Activated T-cell treated with anti-CD3 and anti-CD28 coated beads for 1 hour (primary cell): ENCODE results near the gene DUSP19.
"Not testable (repeated sequence)": the region's sequence is repeated elsewhere in the genome, so short reads cannot be mapped to it uniquely, and the experiment has no call there.

ENCODE experiments used
- DNase-seq: peaks from one replicate; pipeline ENCODE4 v3.0.0-alpha.2; 2020; ENCODE audit warnings: low read depth

Gene DUSP19

DNA sequence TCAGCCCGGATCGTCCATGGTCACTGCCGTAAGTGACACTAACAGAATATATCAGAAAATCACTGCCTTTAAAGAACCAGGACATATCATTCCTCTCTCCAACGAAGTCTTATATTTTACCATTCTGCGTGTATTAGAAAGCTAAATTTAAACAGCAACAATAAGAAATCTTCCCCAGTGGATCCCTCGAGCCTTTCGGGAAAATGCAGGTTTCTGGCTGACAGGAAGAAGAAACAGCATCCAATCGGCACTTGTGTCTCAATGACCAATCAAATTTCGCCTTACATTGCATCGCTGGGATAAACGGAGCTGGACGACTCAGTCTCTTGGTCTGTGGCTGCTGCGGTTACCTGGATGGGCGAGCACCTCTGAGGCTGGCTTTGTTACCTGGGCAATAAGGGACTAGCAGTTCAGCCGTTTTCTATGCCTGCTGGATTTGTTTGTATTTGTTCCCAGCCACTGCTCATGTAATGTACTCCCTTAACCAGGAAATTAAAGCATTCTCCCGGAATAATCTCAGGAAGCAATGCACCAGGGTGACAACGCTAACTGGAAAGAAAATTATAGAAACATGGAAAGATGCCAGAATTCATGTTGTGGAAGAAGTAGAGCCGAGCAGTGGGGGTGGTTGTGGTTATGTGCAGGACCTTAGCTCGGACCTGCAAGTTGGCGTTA lies at the start of gene DUSP19:
TSS of gene DUSP19 (plus strand) at position 284 of the 675 bp plus-strand sequence. CDS start at position 471, 187 bp downstream.
- DNase-seq: peak; percentile 66

- no peak for DNase-seq
Observed at GRCh38 chr2:183029219-183029618, 49.3 kb upstream of the DUSP19 start.

DNA sequence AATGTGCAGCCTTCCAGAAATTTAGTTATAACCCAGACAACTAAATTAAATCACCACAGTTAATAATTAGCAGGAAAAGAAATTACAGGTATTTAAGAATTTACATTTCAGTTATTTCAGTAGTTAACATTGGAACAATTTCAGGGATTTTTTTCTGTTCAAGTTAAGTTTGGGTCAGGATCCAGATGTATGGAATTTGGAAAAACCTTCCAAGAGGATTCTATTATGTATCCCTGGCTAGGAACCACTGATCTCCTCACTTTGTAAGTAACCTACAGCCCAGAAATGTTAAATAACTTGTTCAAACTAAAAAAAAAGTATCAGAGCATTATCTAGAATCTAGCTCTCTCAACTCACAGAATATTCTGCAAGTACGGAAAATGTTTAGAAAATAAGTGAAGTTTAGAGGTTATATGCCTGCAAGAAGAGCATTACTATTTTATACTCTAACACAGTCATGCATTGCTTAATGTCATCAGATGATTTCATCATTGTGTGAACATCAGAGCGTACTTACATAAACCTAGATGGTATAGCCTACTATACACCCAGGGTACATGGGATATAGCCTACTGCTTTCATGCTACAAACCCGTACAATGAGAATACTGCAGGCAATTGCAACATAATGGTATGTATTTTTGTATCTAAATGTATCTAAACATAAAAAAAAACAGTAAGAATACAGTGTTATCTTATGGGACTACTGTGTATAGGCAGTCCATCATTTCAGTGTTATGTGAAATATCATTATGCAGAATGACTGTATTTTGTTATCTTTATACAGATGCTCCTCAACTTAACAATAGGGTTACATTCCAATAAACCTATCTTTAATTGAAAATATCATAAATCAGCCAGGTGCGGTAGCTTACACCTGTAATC lies 46.4 kb upstream of the DUSP19 start:
- DNase-seq: no peak

- DNase-seq: no peak
Observed at GRCh38 chr2:183033951-183034350, 44.6 kb upstream of the DUSP19 start.

DNA sequence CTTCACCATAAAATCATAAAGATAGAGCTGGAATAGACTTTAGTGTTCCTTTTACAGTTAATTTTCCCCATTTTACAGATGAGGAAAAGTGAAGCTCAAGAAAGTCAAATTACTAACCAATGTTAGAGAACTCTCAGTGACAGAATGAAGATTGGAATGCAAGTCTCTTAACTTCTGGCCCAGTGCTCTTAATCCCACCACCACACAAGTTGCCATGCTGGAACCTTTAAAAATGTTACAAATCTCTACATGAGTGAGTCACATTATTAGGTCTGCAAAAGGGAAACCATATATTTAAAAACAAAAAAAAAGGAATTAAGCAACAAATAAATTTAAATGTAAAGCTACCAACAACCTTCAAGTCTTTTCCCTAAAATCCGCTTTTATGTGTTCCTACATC lies 43.7 kb upstream of the DUSP19 start:
- no peak for DNase-seq

GRCh38 chr2:183035298-183035953 lies 43.1 kb upstream of the DUSP19 start:
- no peak for DNase-seq

DNA sequence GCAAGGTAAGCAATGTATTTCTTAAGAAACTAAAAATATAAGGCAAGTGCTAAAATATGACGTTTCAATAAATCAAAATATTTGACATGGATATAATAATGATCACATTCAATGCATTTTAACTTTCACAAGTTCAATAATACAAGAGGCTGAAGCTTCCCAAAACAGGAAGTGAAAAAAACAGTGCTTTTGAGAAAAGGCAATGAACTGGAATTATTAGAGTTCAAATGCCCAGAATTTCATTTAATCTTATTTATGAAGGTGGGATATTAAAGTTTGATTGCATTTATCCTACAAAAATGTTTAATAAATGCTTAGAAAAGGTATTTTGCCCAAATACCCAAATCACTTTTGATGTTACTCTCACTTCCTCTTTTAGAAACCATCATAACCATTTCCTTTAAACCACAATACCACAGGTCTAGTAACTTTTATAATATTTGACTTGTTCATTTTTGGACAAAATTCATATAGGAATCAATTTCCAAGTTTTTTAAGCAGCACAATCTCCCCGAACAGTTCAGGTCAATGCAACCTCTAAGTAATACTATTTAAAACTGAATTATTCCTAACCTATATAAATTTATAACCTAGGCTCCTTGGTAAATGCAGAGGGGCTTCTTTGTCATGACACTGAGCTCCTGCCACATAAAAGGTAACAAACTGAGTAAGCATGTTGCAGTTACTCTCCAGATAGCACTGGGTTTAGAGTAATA lies 42.4 kb upstream of the DUSP19 start:
- no peak for DNase-seq

- no peak for DNase-seq
Observed at GRCh38 chr2:183037074-183037552, 41.4 kb upstream of the DUSP19 start.

- DNase-seq: peak; percentile 28
Observed at GRCh38 chr2:183037553-183038340, 40.8 kb upstream of the DUSP19 start.

DNA sequence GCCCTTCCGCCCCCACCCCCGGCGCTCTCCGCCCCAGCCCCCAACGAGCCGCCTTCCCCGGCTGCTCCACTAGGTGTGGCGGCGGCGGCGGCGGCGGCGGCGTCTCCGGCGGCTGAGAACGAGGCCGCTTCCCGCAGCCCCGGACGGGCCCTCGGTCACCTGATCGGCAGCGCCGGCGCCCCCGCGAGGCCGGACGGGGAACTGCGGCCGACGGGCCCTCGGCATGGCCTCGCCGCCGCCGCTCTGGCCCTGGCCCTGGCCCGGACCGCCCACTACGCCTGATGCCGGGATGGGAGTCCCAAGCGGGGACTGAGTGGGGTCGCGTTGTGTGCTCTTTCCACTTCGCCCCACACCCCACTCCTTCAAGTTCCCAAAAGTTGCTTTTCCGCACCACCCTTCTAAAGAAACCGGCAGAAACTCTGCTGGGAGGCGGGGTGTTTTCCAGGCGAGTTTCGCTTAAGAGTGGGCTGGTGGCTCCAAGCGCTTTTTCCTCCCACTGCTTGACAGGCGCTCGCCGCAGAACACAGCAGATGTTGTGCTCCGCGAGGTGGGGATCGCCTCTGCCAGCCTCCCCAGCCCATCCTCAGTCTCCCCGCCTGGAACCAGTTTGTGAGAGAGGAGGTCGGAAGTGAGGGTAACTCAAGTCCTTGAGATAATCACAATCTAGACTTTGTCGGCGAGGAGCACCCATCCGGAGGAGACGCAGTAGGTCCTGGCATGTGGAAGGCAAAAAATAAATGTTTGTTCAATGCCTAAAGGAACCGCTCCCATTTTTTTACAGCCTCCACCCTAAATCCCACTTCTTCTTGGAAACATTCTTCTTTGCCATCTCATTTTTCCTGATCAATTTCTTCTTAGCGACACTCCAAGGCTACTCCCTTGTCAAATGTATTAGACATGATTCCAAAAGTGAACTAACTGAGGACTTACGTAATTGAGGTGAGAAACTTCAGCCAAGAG lies 39.9 kb upstream of the DUSP19 start, which contains the start of gene NCKAP1:
TSS of gene NCKAP1 (minus strand) at position 117 of the 960 bp plus-strand sequence. CDS start 358 bp downstream, outside the sequence.
- DNase-seq: peak; percentile 78

- no peak for DNase-seq
Observed at GRCh38 chr2:183040604-183041003, 37.9 kb upstream of the DUSP19 start.

DNA sequence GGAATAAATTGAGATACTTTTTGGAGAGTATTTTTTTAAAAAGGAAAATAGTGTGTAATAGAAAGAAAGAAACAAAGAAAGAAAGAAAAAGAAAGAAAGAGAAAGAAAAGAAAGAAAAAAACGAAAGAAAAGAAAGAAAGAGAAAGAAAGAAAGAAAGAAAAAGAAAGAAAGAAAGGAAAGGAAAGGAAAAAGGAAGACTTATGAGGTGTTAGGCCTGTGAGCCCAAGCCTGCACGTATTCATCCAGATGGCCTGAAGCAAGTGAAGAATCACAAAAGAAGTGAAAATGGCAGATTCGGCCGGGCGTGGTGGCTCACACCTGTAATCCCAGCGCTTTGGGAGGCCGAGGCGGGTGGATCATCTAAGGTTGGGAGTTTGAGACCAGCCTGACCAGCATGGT lies 35.0 kb upstream of the DUSP19 start:
- DNase-seq: not testable (repeated sequence)

DNA sequence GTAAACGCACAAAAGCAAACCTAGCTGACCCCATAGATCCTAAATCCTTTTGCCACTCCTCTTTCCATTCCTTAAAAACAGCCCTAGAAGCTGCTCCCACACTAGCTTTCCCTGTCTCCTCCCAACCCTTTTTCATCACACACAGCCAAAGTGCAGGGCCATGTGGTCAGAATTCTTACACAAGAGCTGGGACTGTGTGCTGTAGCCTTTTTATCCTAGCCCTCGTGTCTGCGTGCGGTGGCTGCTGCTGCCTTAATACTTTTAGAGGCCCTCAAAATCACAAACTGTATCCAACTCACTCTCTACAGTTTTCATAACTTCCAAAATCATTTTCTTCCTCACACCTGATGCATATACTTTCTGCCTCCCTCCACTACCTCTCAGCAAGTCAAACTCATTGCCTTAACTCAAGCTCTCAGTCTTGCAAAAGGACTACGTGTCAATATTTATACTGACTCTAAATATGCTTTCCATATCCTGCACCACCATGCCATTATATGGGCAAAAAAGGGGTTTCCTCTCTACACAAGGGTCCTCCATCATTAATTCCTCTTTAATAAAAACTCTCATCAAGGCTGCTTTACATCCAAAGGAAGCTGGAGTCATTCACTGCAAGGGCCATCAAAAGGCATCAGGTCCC lies 30.9 kb upstream of the DUSP19 start:
- not testable (repeated sequence) for DNase-seq

DNA sequence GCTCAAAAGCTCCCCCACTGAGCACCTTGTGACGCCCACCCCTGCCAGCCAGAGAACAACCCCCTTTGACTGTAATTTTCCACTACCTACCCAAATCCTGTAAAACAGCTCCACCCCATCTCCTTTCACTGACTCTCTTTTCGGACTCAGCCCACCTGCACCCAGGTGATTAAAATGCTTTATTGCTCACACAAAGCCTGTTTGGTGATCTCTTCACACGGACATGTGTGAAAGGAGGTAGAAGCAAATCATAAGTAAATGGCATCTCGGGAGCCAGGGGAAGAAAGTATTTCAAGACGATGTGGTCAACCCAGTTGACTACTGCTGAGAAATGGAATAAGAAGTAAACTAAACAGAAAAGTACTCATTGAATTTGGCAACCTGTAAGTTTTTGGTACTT lies 29.1 kb upstream of the DUSP19 start:
- no peak for DNase-seq

- no peak for DNase-seq
Observed at GRCh38 chr2:183057333-183057985, 21.1 kb upstream of the DUSP19 start.

- DNase-seq: no peak
Observed at GRCh38 chr2:183059561-183059960, 19.0 kb upstream of the DUSP19 start.

- no peak for DNase-seq
Observed at GRCh38 chr2:183060571-183061231, 17.8 kb upstream of the DUSP19 start.

GRCh38 chr2:183063083-183063482 lies 15.5 kb upstream of the DUSP19 start:
- DNase-seq: no peak
